GM21619 (cell line): ENCODE data around the gene PSMB4.
"Not testable (repeated sequence)": the region's sequence is repeated elsewhere in the genome, so short reads cannot be mapped to it uniquely, and the experiment has no call there.

Experiments used
- ATAC-seq: cut with Tn5 transposase; IDR thresholded peaks from one replicate; pipeline ENCODE4 v1.9.1; 2021; ENCODE audit not compliant: unreplicated experiment

Gene PSMB4

DNA sequence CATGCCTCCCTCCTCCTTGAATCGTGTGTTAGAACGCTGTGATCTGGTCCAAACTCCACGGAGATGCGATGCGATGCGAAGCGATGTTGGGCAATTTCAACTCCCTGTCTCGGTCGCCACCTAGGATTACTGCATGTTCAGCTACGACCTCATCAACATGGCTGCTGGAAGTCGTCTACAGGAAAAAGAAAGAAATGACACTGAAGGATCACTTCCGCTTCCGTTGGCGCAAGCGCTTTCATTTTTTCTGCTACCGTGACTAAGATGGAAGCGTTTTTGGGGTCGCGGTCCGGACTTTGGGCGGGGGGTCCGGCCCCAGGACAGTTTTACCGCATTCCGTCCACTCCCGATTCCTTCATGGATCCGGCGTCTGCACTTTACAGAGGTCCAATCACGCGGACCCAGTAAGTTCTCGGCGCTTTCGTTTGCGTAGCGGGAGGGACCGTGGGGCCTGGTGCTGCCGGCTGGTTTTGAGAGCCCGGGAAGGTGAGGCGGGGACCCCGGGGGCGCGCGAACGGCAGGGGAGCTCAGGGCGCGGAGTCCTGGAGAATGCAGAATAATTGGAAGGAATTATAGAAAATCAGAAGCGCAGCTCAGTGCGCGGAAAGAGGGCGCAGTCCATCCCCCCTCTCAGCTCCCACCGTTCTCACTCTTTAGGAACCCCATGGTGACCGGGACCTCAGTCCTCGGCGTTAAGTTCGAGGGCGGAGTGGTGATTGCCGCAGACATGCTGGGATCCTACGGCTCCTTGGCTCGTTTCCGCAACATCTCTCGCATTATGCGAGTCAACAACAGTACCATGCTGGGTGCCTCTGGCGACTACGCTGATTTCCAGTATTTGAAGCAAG is at the start of gene PSMB4:
Gene PSMB4, plus strand, starts transcription at position 250 of the 848 bp plus-strand sequence. Its CDS starts 15 bp downstream, at position 265.
- ATAC-seq = peak; percentile 72

DNA sequence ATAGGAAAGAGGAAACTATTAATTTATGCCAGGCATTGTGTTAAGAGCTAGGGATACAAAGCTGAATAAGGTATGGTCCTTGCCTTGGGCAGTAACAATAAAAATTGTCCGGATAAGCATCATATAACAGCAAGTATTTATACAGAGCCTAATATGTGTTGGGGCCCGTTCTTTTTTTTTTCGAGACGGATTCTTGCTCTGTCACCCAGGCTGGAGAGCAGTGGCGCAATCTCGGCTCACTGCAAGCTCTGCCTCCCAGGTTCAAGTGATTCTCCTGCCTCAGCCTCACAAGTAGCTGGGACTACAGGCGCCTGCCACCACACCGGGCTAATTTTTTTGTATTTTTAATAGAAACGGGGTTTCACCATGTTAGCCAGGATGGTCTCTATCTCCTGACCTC is 49.0 kb upstream of the PSMB4 start:
- ATAC-seq = not testable (repeated sequence)

DNA sequence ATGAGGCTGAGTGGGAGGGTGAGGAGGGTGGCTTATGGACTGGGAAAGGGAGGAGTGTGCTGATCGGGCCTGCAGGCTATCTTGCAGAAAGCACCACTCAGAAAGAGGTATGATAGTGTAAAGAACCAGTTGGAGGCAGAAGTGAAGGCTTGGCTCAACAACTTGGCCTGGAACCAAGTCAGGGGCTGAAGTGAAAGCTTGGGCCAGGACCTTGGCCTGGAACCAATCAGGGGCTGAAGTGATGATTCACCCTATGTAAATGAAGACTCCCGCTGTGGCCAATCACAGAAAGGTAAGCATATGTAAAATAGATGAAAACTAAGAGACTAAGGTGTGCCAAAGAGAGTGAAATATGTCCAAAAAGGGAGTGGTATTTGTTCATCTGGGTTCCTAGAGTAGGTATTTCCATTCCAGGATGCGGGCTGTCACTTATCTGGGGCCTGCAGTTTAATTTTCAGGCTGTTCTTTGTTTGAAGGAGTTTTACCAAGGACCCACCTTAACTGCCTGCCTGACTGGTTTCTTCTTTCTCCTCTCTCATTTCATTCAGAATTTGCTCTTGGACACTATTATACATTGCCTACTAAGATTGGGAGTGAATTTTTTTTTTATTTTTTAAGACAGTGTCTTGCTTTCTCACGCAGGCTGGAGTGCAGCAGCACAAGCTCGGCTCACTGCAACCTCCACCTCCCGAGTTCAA is 47.2 kb upstream of the PSMB4 start:
- ATAC-seq = no peak

DNA sequence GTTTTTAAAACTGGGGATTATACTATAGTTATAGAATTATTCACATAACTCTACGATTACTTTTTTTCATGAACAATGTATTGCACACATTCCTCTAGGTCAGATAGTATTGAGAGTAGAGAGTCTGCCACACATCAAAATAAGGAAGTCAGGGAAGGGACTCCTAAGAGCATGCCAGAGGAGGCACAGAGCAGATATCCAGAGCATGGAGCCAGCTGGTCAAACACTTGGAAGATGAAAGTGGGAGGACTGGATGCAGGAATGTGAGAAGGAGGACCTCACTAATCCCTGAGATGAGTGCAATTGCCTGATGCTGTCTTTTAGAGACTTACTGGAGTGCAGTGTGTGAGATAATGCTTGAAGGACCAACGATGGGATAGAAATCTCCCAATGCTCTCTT is 42.7 kb upstream of the PSMB4 start:
- no peak for ATAC-seq

- ATAC-seq = no peak
Observed at GRCh38 chr1:151361883-151362282, 37.5 kb upstream of the PSMB4 start.

GRCh38 chr1:151362308-151363155 is 36.8 kb upstream of the PSMB4 start:
- no peak for ATAC-seq

GRCh38 chr1:151364996-151365395 is 34.4 kb upstream of the PSMB4 start:
- ATAC-seq = no peak

- no peak for ATAC-seq
Observed at GRCh38 chr1:151367658-151368392, 31.5 kb upstream of the PSMB4 start.

DNA sequence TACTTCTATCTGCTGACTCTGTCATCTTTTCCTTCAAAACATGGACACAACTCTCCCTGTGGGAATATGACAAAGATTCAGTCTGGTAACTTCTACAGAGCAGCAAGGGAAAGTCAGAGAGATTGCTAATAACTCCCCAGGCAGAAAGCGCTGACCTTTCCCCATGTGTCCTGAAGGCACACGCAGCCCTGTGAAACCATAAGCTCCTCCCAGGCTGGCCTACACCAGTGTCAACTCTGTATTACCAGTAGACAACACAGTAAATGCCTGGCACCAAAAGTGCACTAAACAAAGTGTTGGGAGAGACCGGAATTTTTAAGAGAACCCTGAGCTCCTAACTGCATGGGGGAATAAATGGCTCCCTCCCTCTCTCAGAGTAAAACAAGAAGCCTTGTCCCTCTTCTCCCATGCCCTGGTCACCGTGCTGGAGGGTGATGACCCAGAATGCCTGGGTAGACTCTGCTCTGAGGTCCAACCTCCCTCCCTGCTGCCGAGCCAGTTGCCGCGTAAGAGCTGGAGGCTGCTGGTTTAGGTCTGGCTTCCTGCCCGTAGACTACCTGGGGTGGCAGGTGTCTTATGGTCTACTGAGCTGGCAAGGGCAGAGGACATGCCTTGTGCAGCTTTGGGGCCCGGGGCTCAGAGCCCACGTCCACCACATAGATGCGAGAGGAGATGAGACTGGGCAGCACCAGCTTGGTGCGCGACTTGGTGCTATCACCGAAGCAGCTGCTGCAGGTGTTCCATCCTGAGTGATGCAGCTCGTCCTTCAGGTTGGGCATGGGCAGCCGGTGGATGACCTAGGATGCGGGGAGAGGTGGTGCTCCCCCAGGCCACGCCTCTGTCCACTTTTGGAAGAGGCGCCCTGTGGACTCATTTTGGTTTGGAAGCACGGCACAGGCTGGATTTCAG is 30.7 kb upstream of the PSMB4 start:
- no peak for ATAC-seq

GRCh38 chr1:151369302-151369610 is 30.1 kb upstream of the PSMB4 start:
- ATAC-seq = no peak

DNA sequence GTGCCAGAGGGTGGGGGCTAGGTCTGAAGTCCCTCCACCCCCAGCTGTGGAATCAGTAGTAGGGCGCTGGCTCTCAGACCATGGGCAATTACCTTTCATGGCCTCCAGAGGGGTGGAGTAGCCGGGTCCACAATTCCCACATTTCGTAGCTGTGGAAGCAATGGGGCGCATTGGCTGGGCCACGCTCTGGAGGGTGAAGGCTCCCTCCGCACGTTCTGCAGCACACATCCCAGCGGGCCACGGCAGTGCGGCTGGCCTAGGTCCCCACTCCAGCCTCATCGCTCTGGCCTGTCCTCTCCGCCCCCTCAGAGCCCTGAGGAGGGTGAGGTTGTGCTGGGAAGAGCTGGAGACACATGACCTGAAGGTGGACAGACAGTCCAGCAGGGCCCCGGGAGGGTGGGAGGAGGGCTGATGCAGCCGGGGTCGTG is 29.7 kb upstream of the PSMB4 start:
- no peak for ATAC-seq

DNA sequence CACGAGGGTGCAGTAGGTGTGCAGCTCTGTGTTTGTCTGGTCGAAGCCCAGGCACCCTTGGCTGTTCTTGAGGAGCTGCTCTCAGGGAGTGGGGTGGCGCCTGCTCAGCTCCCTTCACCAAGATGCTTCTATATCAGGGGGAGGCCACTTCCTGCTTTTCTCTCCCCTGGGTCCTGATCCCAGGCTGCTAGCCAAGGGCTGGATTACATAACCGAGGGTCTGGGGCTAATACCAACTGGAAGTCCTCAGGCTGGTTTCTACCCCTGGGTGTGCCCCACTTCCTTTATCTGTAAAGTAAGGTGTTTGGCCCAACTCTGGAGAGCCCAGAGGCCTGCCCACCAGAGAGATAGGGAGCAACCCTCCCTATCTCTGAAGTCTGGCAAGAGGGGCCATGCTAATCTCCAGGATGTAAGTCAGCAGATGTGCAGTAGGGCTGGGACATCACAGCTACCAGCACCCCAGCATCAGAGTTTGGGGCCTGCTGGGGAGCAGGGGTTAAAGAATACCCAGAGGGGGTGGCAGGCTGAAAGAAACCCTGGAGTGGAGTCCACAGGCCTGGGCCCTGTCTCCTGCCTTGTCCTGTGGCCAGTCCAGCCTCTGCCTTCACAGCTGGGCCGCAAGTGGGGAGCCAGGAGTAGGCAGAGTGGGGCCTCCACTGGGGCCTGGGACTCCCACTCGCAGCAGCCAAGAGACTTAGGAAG is 29.0 kb upstream of the PSMB4 start:
- no peak for ATAC-seq

DNA sequence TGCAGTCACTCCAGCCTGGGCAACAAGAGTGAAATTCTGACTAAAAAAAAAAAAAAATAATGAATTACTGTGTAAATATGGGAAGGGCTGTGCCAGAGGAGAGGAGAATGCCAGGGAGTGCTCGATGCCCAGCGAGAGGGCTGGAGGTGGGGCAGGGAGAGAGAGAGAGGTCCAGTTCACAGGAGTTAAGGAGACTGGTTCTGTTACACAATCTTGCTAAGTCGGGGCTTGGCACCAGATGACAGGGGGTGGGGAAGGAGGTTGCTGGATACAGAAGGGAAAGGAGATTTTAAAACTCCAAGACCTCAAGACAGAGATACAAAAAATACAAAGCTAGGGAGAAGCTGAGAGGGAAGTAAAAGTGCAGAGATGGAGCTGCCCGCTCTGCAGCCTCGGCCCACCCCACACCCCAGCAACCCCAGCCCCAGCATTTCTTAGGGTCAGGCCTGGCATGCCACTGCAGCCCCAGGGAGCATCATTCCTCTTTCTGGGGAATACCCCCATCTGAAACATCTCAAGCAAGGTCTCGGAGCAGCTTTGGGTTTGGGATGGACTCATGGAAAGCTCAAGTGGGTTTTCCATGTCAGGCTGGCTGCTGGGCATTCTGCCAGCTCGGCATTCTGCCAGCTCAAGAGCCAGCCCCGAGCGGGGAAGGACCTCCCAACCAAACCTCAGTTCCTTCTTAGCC is 27.9 kb upstream of the PSMB4 start:
- ATAC-seq = no peak

GRCh38 chr1:151372058-151372934 is 27.1 kb upstream of the PSMB4 start, which contains the start of gene SELENBP1:
Gene SELENBP1 (minus strand): TSS chr1:151372705. CDS start chr1:151372641, 64 bp downstream.
- no peak for ATAC-seq

DNA sequence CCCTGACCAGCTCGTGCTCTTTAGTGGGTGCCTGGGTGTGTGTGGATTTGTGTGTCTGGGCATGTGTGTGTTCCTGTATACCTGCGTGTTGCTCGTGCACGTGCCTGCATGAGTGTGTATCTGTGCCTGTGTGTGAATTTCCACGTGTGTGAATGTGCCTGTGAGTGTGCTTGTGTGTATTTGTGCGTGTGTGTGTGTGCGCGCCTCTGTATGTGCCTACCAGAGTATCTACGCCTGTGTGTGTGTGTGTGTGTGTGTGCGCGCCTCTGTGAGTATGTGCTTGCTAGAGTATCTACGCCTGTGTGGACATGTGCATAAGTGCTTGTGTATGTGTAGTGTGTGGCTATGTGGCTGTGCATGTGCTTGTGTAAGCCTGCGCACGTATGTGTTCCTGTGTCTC is 26.2 kb upstream of the PSMB4 start:
- no peak for ATAC-seq

DNA sequence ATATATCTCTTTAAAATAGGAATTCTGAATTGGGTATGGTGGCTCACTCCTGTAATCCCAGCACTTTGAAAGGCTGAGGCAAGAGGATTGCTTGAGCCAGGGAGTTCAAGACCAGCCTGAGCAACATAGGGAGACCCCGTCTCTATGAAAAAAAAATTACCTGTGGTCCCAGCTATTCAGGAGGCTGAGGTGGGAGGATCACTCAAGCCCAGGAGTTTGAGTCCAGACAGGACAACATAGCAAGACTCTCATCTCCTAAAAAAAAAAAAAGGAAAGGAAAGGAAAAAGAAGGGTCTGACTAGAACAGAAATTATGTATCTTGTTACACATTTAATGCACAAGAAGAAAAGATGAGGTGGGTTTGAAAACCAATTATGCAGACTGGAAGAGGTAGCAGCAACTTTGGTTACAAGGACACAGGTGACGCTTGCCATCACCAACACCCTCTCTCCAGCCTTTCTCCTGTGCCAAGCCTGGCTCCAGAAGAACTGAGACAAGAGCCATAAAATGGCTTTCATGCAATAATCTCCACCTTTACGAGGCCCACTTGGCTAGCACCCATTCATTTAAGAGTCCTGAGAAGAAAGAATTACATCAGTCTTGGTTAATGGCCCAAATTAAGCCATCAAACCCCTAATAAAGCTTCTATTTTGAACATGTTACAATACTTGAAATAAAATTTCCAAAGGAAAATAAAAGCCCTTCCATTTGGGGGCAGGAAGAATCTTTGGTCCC is 22.1 kb upstream of the PSMB4 start:
- ATAC-seq = no peak

DNA sequence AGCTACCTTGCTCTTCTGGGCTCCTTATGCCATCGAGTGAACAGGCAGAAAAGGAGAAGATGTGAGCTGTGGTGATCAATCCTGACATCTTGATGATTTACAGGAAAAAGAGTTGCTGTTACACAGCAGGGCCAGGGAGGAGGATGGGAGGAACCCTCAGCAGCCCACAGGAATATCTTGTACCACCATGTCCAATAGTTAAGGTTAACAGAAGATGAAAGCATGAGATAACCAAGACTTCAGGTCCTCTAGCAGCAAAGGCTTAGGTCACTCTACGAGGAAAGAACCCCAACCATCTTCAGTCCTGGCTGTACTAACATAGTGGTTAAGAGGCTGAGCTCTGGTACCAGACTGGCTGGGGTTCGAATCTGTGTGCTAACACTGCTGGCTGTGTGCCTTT is 14.8 kb upstream of the PSMB4 start:
- no peak for ATAC-seq
